Measurements from ENCODE around the gene SLC6A17.

- TF ChIP-seq, protein P1, sequence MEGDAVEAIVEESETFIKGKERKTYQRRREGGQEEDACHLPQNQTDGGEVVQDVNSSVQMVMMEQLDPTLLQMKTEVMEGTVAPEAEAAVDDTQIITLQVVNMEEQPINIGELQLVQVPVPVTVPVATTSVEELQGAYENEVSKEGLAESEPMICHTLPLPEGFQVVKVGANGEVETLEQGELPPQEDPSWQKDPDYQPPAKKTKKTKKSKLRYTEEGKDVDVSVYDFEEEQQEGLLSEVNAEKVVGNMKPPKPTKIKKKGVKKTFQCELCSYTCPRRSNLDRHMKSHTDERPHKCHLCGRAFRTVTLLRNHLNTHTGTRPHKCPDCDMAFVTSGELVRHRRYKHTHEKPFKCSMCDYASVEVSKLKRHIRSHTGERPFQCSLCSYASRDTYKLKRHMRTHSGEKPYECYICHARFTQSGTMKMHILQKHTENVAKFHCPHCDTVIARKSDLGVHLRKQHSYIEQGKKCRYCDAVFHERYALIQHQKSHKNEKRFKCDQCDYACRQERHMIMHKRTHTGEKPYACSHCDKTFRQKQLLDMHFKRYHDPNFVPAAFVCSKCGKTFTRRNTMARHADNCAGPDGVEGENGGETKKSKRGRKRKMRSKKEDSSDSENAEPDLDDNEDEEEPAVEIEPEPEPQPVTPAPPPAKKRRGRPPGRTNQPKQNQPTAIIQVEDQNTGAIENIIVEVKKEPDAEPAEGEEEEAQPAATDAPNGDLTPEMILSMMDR (IDR thresholded peaks at IDR 0.05; ENCODE audit: extremely low read depth in 1 of 2, insufficient read depth in 1 of 2, low read depth in 1 of 2, low read length in 2 of 2): no peak
- TF ChIP-seq FOS (IDR thresholded peaks at IDR 0.05; ENCODE audit: borderline replicate concordance, insufficient read depth, low read length) (no peak), JUN (IDR thresholded peaks at IDR 0.05; ENCODE audit: borderline replicate concordance, insufficient read depth, insufficient read length, low read depth) (no peak), MAX (IDR thresholded peaks at IDR 0.05; ENCODE audit: insufficient read depth, insufficient read length) (no peak)
Measured at GRCh38 chr1:110206261-110206920, 56.1 kb downstream of the SLC6A17 start.
